Fibroblast of skin of left quadriceps (primary cell): ENCODE data around the gene AGL.
A peak's percentile ranks its signal among the peaks of the same experiment; 100 is the strongest.
"Not testable (repeated sequence)": the region's sequence is repeated elsewhere in the genome, so short reads cannot be mapped to it uniquely, and the experiment has no call there.

ENCODE experiments used
- DNase-seq, 2 experiments: peaks; one replicate each; pipeline ENCODE4 v3.0.0-alpha.2; 2013; ENCODE audit warnings: low read depth in 2 of 2

Gene AGL

DNA sequence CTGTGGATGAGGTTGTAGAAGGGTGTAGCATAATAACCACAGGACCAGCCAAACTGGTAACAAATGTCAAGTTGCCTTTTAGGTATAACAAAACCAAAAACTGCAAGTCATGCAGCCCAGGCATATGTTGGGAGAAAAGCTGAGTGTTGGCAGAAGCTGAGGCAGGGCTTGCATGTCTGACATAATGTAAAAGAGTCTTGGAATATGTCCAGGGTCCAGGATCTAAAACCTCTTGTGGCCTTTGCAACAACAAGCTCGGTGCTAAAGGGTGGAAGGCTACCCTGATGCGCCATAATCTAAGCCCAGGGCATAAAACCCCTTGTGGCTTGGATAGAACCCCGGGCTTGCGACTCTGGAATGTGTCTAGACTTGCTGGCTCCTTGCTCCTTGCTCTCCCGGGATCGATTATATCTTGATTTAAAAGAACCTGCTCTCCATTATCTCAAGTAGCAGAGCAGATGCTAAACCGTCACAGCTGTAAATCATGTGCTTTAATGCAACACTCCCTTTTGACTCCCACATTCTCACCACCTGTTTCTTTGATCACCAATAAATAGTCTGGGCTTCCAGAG is 93.1 kb downstream of the AGL start:
- peak; percentile 45 to 49 for DNase-seq

DNA sequence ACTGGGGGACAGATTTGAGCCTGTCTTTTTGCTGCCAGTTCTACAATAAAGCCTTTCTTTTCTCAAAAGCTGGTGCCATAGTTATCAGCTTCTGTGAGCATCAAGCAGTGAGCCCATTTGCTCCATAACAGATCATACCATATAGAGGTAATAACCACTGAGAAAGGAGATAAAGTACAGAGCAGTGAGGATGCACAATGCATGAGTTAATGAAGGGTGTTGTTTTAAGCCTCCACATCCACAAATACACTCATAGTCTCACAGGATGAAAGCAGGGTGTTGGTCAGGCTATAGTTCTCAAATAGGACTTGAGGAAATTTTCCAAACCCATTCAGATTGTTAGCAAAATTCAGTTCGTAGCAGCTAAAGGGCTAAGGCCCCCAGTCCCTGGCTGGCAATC is 94.0 kb downstream of the AGL start:
- no peak for DNase-seq

DNA sequence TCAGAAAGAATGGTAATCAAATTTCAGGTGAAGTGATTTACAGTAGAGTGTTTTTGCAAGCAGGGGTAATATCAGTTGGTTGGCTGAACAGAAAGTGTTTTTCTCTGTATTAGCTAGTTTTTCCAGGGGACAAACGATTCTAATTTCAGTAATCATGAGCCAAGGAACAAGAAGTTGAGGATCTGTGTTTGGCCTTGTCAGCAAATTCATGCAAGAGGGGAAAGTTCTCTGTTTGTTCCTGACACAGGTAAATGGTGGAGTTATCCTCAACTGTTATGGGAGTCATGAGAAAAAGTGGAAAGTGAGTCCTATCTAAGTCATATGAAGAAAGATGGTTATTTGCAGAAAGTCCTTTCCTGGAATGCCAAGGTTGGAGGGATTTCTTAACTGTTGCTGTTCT is 95.0 kb downstream of the AGL start:
- DNase-seq = no peak

DNA sequence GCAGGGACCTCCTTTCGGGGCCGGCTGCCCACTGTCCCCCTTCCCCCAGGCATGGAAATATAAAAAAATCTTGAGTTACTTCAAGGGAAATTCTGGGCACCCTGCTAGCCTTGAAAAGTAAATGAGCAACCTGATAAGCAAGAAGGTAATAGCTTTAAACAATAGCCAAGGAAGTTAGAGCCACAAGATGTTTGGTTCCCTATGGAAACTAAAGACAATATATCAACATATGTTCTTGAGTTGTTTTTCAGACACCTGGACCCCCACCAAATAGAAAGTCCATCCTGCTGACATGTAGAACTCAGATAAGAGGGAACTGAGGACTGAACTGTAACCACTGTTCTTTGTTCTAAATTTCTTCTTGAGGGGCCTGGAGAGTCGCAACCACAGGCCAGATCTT is 100.3 kb downstream of the AGL start:
- DNase-seq = no peak

DNA sequence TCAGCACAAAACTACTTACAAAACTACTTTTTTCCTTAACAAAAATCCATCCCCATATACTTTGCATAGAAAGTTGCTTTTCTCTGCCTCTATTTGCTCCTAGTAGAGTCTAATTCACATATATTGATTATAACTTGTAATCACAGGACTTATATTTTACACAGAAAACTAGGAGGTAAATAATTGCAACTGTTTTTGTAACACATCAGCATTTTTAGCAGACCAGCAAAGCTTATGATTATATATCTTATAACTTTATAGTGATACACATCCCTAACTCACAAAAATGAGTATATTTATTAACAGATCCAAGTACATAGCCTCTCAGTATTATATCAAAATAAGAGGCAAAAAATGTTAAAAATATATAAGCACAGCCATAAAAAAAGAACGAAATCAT is 102.4 kb downstream of the AGL start:
- no peak for DNase-seq

DNA sequence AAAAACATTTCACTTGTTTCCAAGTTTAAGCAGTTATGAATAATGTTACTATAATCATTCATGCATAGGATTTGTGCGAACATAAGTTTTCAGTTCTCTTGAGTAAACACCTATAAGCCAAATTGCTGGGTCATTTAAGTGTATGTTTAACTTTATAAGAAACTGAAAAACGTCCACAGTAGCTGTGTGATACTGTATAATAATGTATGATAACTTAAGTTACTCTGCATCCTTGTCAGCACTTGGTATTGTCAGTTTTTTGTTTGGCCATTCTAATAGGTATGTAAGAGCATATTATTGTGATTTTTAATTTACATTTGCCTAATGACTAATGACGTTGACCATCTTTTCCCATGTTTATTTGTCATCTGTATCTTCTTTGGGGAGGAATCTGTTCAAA is 105.2 kb downstream of the AGL start:
- DNase-seq = no peak

DNA sequence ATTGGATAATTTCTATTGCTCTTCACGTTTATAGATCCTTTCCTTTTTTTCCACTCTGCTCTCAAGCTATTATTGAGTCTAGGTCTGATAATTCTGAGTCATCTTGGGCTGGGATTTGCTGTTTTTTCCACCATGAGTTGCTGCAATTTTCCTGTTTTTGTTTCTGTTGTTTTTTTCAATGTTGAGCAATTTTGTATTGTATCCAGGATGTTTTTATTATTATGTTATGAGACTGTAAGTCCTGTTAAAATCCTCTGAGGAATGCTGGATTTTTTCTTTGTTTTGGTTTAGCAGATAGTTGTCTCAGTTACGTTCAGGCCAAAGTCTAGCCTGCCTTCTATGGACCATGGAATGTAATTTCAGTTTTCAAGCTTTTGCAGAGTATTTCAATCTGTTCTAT is 106.6 kb downstream of the AGL start:
- DNase-seq = no peak

DNA sequence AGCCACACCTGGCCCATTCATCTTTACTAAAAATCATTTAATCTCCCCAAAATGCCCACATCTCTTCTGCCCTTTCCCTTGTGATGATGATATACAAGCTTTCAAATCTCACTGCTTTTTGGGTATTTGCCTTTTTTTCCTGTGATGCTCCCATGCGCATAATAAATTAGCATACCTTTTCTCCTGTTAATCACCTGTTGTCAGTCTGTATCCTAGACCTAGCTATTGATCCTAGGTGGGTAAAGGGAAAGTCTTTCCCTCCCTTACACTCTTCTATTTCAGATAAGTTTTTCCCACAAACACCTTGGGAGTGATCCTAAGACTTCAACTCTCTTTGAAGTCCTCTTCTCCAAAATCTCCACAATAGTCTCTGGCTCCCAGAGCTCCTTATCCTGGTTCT is 107.7 kb downstream of the AGL start:
- DNase-seq = no peak

DNA sequence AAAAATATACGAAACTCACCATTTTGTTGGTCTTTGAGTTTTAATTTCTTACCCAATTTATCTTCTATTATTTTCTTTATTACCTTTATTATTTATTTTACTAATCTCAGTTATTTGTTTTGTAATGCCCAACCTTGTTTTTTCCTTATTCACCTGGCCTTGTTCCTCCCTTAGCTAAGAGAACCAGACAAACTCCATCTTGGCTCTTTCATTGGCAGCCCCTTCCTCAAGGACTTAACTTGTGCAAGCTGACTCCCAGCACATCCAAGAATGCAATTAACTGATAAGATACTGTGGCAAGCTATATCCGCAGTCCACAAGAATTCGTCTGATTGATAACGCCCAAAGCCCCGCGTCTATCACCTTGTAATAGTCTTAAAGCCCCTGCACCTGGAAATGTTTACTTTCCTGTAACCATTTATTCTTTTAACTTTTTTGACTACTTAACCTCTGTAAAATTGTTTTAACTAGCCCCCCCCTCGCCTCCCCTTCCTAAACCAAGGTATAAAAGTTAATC is 109.1 kb downstream of the AGL start:
- not testable (repeated sequence) for DNase-seq

DNA sequence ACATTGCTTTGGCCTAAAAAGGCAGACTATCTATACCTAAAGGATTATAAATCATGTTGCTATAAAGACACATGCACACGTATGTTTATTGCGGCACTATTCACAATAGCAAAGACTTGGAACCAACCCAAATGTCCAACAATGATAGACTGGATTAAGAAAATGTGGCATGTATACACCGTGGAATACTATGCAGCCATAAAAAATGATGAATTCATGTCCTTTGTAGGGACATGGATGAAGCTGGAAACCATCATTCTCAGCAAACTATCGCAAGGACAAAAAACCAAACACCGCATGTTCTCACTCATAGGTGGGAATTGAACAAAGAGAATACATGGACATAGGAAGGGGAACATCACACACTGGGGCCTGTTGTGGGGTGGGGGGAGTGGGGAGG is 110.1 kb downstream of the AGL start:
- DNase-seq = not testable (repeated sequence)

DNA sequence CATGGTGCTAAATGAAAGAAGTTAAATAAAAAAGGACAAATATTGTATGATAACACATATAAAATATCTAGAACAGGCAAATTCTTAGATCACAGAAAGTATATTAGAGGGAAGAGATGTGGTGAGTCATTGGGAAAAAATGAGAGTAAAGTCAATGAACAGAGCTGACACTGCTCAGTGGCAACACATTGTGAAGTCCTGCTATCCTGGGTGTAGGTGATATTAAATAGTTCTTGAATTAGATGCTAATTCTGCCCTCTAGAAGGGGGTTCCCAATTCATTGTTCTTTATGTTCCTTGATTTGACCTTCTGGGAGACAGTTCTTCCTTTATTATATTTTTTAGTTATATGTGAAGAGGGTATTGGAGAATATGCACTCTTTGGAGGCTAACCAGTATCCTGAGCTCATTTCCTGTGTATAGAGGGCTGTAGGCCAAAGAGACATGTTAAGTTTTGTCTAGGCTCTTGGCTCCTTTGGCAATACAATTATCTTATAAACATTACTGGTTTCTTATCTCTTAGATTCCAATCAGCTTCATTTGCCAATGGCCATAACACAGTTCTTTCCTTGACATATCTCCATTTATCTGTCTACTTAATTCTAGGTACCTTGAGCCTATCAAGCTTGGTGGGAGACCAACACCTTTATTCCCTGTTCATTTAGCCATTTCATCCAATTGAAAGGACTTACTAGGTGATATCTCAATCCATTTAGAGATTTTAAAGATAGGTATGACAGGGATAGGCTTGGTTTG is 113.1 kb downstream of the AGL start:
- DNase-seq = peak in 1 of 2 experiments; percentile 17

DNA sequence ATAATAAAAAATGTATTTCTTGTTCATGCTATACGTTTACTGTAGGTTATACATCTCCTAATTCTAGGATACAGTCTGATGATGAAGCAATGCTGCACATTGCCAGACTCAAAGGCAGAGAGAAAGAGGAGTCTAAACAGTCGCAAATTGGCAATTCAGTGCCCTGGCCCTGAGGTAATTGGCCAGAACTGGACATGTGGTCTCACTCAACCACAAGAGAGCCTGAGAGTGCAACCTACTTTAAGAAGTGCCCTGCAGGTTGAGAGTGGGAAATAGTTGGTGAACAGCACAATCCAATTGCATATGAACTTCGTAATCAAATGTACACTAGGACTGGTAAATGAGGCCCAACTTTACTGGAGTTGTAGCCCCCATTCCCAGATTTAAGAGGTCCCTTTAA is 114.6 kb downstream of the AGL start:
- no peak for DNase-seq

DNA sequence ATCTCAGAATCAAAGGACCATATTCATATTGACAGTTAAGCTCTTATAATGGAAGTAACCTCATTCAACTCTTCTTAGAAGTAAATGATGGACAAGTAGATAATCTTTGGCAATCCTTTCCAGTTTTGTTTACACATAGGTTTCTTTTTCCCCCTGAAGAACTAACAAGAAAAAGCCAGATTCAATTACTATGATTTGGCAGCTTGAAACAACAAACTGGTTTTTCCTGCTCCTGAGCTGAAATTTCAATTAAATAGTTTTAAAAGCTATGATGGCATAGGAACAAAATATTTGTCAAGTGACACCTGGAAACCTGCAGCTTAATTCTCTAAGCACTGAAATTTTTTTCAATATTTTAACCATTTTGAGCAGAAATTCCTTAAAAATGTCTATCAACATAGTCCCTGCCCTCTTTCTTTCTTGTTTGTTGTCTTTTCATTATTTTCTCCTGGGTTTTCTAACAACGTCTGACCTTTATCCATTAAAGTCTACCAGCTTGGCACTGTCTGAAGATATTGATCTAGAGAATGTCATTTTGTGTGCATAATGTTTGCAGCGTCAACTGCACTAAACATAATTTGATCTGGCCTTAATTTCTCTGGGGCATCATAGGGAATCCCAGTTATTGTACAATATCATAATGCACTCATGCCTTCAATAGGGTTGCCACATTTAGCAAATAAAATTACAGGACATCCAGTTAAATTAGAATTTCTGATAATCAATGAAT is 115.7 kb downstream of the AGL start:
- no peak for DNase-seq

DNA sequence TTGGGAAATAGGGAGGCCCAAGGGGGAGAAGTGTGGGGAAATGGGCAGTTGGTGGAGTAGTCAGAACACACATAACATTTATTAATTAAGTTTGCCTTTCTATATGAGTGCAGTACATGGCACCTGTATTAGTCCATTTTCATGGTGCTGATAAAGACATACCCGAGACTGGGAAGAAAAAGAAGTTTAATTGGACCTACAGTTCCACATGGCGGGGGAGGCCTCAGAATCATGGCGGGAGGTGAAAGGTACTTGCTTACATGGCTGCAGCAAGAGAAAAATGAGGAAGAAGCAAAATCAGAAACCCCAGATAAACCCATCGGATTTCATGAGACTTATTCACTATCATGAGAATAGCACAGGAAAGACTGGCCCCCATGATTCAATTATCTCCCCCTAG is 118.1 kb downstream of the AGL start:
- DNase-seq = no peak

DNA sequence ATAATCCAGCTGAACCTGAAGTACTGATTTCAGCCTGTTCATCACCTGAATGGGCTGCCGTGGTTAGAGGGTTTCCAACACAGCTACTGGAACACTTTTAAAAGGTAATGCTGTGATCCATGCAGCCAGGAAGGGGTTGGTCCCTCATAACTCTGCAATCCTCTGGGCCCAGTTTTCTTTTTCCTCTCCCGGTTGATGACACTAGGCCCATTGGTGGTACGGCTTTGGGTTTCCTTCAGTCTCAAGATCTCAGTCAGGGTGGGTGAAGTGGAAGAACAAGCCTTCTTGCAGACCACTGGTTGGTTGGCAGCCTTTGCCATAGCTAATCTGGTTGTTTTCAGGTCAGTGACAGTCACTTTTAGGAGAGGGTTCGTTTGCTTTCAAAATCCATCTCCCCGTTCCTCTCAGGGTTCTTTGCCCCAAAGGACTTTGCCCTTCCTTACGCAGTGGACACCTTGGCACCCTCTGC is 119.1 kb downstream of the AGL start:
- DNase-seq = no peak

DNA sequence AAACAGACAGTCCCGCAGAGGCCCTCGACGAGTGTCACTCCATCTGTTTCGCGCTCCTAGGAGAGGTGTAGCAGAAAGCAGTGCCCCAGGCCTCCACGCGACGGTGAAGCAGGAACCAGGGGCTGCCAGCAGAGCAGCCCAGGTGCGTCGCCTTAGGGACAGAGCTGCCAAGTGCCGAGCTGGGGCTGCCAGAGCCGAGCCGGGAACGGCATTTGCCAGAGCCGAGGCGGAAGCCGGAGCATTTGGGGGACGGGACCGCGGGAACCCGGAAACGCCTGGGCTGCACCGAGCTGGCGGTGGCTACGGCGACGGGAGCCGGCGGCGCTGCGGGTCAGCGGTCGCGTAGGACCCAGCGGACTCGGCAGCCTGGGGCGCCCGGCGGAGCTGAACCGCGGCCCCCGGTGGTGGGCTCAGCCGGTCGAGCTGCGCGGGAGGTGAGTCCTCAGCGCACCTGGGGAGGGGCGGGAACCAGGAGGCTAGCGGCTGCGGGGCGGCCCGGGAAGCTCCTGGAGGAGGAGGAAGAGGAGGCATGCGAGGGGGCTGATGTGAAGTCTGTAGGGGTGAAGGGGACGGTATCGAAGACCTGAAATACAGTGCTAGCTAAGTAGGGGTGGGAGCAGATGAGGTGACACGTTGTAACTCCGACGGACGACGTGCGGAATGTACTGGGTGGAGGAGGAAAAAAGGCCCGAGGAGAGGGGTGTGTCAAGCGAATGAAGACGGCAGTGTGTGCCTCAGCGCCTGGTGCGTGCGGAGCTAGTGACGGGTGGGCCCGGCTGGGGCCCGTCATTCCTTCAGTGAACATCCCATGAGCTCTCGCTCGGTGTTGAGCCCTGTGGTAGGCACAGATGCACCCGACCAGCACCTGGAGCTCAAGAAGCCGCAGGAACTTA is 119.8 kb downstream of the AGL start, which contains the start of gene SLC35A3:
Gene SLC35A3 (plus strand): TSS at position 268 of the 893 bp plus-strand sequence. CDS start 23,559 bp downstream, outside the sequence.
- peak; percentile 28 to 35 for DNase-seq

DNA sequence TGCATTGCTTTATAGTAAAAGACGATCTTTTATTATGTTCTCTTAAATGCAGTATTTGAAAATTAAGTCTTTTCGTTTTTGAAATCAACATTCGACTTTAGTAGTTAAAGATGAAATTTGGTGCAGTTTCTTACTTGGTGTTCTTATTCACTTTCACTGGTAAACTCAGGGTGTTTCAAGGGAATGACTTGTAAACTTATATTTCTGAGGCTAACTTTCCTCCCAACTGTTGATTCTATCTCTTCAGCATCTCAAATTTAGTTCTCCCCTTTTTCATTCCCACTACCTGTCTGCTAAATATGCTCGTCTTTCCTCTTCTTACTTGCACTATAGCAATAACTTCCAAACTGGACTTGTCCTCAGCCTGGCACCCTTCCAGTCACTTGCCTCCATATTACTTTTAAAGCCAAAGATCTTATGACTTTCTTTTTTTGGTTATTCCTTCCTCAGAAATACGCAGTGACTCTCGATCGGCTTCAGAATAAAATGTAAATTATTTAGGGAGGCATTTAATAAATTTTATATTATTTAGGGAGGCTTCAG is 120.6 kb downstream of the AGL start:
- DNase-seq = no peak

DNA sequence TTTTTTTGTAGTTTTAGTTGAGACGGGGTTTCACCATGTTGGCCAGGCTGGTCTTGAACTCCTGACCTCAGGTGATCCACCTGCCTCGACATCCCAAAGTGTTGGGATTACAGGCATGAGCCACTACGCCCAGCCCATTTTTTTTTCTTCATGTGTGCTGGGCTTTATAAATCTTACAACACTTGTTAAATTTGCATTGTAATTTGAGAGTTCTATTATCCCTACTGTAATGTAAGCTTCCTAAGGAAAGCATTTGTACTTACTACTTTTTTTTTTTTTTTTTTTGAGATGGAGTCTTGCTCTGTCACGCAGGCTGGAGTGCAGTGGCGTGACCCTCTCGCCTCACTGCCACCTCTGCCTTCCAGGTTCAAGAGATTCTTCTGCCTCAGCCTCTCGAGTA is 121.9 kb downstream of the AGL start:
- not testable (repeated sequence) for DNase-seq
